Neuron (in vitro differentiated cells): ENCODE data around the gene FAM111A.

ENCODE experiments used
- H2AFZ ChIP-seq: one replicate; pipeline ENCODE4 v1.6.1; 2013; ENCODE audit warnings: low read depth, mild to moderate bottlenecking, inconsistent platforms, low read length, moderate library complexity
- H3K27me3 ChIP-seq: one replicate; pipeline ENCODE4 v1.6.1; 2013; ENCODE audit warnings: low read length; ENCODE audit not compliant: insufficient read depth
- H3K36me3 ChIP-seq: one replicate; pipeline ENCODE4 v1.6.1; 2013; ENCODE audit warnings: low read length; ENCODE audit not compliant: insufficient read depth
- H3K4me1 ChIP-seq: one replicate; pipeline ENCODE4 v1.6.1; 2013; ENCODE audit warnings: low read length; ENCODE audit not compliant: insufficient read depth
- H3K4me3 ChIP-seq: 2 replicates; pipeline ENCODE4 v1.5.1; 2013; ENCODE audit warnings: mild to moderate bottlenecking, low read length, moderate library complexity
- H3K9me3 ChIP-seq: one replicate; pipeline ENCODE4 v1.6.1; 2013; ENCODE audit warnings: low read length

FAM111A gene

DNA sequence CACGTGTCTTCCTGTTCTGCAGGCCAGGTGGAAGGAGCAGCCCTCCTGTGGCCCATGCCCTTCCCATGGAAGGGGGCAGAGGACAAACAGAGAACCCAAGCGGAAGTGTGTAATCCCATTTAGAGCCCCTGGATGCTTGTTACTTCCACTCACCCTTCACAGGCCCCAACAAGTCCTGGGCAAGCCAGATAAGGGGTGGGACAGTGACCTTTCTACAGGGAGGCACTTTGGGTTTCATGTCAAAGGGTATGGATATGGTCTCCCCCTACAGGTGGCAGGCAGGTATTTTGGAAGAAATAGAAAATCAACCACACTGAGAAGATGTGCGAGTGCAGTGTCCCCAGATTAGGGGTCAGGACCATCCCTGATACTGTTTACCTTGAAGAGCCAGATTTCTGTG, 58.7 kb downstream of the FAM111A start:
- H3K4me1 ChIP-seq = peaks cover 5% of the 10 kb centered on the region
- no peaks in the 10 kb centered on the region for H3K27me3 ChIP-seq
- H2AFZ ChIP-seq = no peak overlapping the region
- peaks cover 98% of the 10 kb centered on the region for H3K36me3 ChIP-seq
- no peak overlapping the region for H3K4me3 ChIP-seq
- H3K9me3 ChIP-seq = peaks cover 2% of the 10 kb centered on the region
